ENCODE data around the gene MAGI1. TPM values are rescaled to one million over a fixed set of nuclear protein-coding genes. Genes with fewer than 3 reads are reported as not detected.
"Not testable (repeated sequence)": the region's sequence is repeated elsewhere in the genome, so short reads cannot be mapped to it uniquely, and the experiment has no call there.

MAGI1 gene
- total RNA-seq, 1 experiment from 2014 or later, result 3.4 TPM

- DNase-seq, result no peak
- H3K4me3 ChIP-seq, result no peak overlapping the region
- no peaks in the 10 kb centered on the region for H3K36me3 ChIP-seq
- no peaks in the 10 kb centered on the region for H3K27me3 ChIP-seq
- H3K9me3 ChIP-seq, result no peaks in the 10 kb centered on the region
Observed at GRCh38 chr3:65867463-65868210, 171.1 kb downstream of the MAGI1 start.

- Histone ChIP-seq H3K4me3 (no peak overlapping the region), H3K9me3 (no peaks in the 10 kb centered on the region), H3K36me3 (no peaks in the 10 kb centered on the region), H3K27me3 (no peaks in the 10 kb centered on the region)
- DNase-seq, result no peak
Observed at GRCh38 chr3:65864357-65864904, 174.3 kb downstream of the MAGI1 start.

GRCh38 chr3:65861718-65862117, 177.0 kb downstream of the MAGI1 start:
- DNase-seq, result no peak

GRCh38 chr3:65859612-65860011, 179.1 kb downstream of the MAGI1 start:
- H3K36me3 ChIP-seq, H3K4me3 ChIP-seq, H3K9me3 ChIP-seq, H3K27me3 ChIP-seq, DNase-seq: not testable (repeated sequence)

More at GRCh38 chr3:65861718-65862117, 177.0 kb downstream of the MAGI1 start:
- no peaks in the 10 kb centered on the region for H3K36me3 ChIP-seq
- no peaks in the 10 kb centered on the region for H3K9me3 ChIP-seq
- H3K4me3 ChIP-seq, result no peak overlapping the region
- H3K27me3 ChIP-seq, result no peaks in the 10 kb centered on the region

GRCh38 chr3:65858749-65859148, 180.0 kb downstream of the MAGI1 start:
- Histone ChIP-seq H3K27me3 (no peaks in the 10 kb centered on the region), H3K36me3 (no peaks in the 10 kb centered on the region), H3K4me3 (no peak overlapping the region), H3K9me3 (no peaks in the 10 kb centered on the region)
- no peak for DNase-seq

GRCh38 chr3:65857327-65857726, 181.4 kb downstream of the MAGI1 start:
- H3K36me3 ChIP-seq, result no peaks in the 10 kb centered on the region
- H3K27me3 ChIP-seq, result no peaks in the 10 kb centered on the region
- DNase-seq, result no peak
- H3K4me3 ChIP-seq, result no peak overlapping the region
- H3K9me3 ChIP-seq, result no peaks in the 10 kb centered on the region

- Histone ChIP-seq H3K4me3 (no peak overlapping the region), H3K36me3 (no peaks in the 10 kb centered on the region), H3K9me3 (no peaks in the 10 kb centered on the region), H3K27me3 (no peaks in the 10 kb centered on the region)
- DNase-seq, result no peak
Observed at GRCh38 chr3:65856907-65857306, 181.8 kb downstream of the MAGI1 start.

GRCh38 chr3:65855370-65856100, 183.2 kb downstream of the MAGI1 start:
- no peak overlapping the region for H3K4me3 ChIP-seq
- DNase-seq, result peak; percentile 55
- H3K9me3 ChIP-seq, result no peaks in the 10 kb centered on the region
- H3K36me3 ChIP-seq, result no peaks in the 10 kb centered on the region
- no peaks in the 10 kb centered on the region for H3K27me3 ChIP-seq

GRCh38 chr3:65854606-65855304, 184.0 kb downstream of the MAGI1 start:
- Histone ChIP-seq H3K27me3 (no peaks in the 10 kb centered on the region), H3K36me3 (no peaks in the 10 kb centered on the region), H3K4me3 (no peak overlapping the region), H3K9me3 (no peaks in the 10 kb centered on the region)
- DNase-seq, result no peak

- Histone ChIP-seq H3K27me3 (no peaks in the 10 kb centered on the region), H3K36me3 (no peaks in the 10 kb centered on the region), H3K9me3 (no peaks in the 10 kb centered on the region), H3K4me3 (no peak overlapping the region)
- DNase-seq, result no peak
Observed at GRCh38 chr3:65851827-65852226, 186.9 kb downstream of the MAGI1 start.

- Histone ChIP-seq H3K4me3 (no peak overlapping the region), H3K9me3 (no peaks in the 10 kb centered on the region), H3K36me3 (no peaks in the 10 kb centered on the region), H3K27me3 (no peaks in the 10 kb centered on the region)
- DNase-seq, result no peak
Observed at GRCh38 chr3:65850261-65850660, 188.5 kb downstream of the MAGI1 start.

- DNase-seq, result no peak
- Histone ChIP-seq H3K9me3 (no peaks in the 10 kb centered on the region), H3K27me3 (no peaks in the 10 kb centered on the region), H3K36me3 (no peaks in the 10 kb centered on the region), H3K4me3 (no peak overlapping the region)
Observed at GRCh38 chr3:65848024-65848423, 190.7 kb downstream of the MAGI1 start.

- no peaks in the 10 kb centered on the region for H3K36me3 ChIP-seq
- H3K9me3 ChIP-seq, result no peaks in the 10 kb centered on the region
- H3K27me3 ChIP-seq, result no peaks in the 10 kb centered on the region
- no peak for DNase-seq
- H3K4me3 ChIP-seq, result no peak overlapping the region
Observed at GRCh38 chr3:65846936-65847335, 191.8 kb downstream of the MAGI1 start.

- H3K36me3 ChIP-seq, result no peaks in the 10 kb centered on the region
- no peak for DNase-seq
Observed at GRCh38 chr3:65844370-65844769, 194.3 kb downstream of the MAGI1 start.

GRCh38 chr3:65843732-65844131, 195.0 kb downstream of the MAGI1 start:
- Histone ChIP-seq H3K27me3 (no peaks in the 10 kb centered on the region), H3K4me3 (no peak overlapping the region), H3K36me3 (no peaks in the 10 kb centered on the region), H3K9me3 (no peaks in the 10 kb centered on the region)
- no peak for DNase-seq

More at GRCh38 chr3:65844370-65844769, 194.3 kb downstream of the MAGI1 start:
- Histone ChIP-seq H3K27me3 (no peaks in the 10 kb centered on the region), H3K9me3 (no peaks in the 10 kb centered on the region), H3K4me3 (no peak overlapping the region)

- DNase-seq, result no peak
- Histone ChIP-seq H3K4me3 (no peak overlapping the region), H3K36me3 (no peaks in the 10 kb centered on the region), H3K27me3 (no peaks in the 10 kb centered on the region), H3K9me3 (no peaks in the 10 kb centered on the region)
Observed at GRCh38 chr3:65837604-65838003, 201.1 kb downstream of the MAGI1 start.

- Histone ChIP-seq H3K9me3 (no peaks in the 10 kb centered on the region), H3K4me3 (no peak overlapping the region), H3K27me3 (no peaks in the 10 kb centered on the region), H3K36me3 (no peaks in the 10 kb centered on the region)
- no peak for DNase-seq
Observed at GRCh38 chr3:65836047-65836446, 202.7 kb downstream of the MAGI1 start.

All from MG63 (cell line).